Astrocyte (in vitro differentiated cells and primary cell): ENCODE data around the gene MST1.

ENCODE experiments used
- EZH2 ChIP-seq: IDR thresholded peaks from 2 replicates; pipeline ENCODE4 v1.6.1; 2012; ENCODE audit warnings: mild to moderate bottlenecking, low read length, inconsistent platforms; ENCODE audit not compliant: insufficient read depth
- TF ChIP-seq, protein P1 (sequence below): IDR thresholded peaks from 2 replicates; pipeline ENCODE4 v1.5.1; 2011; ENCODE audit warnings: low read depth, mild to moderate bottlenecking, inconsistent platforms, low read length, moderate library complexity; ENCODE audit not compliant: insufficient read depth

DNA sequence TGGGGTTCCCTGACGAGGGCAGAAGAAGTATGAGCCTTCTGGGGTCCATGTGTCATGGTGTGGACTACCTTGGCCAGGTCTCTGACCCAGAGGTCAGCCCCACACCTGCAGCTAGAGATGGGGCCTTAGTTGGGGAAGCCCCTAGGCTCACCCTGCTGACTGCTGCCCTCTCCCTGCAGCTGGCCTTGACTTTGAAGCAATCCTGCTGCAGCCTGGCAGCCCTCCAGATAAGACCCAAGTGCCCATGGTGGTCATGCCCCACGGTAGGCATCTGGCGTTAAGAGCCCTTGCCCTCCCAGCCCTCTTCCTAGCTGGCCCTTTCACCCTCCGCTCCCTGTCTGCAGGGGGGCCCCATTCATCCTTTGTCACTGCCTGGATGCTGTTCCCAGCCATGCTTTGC lies 7.7 kb downstream of the MST1 start:
- TF ChIP-seq, protein P1, sequence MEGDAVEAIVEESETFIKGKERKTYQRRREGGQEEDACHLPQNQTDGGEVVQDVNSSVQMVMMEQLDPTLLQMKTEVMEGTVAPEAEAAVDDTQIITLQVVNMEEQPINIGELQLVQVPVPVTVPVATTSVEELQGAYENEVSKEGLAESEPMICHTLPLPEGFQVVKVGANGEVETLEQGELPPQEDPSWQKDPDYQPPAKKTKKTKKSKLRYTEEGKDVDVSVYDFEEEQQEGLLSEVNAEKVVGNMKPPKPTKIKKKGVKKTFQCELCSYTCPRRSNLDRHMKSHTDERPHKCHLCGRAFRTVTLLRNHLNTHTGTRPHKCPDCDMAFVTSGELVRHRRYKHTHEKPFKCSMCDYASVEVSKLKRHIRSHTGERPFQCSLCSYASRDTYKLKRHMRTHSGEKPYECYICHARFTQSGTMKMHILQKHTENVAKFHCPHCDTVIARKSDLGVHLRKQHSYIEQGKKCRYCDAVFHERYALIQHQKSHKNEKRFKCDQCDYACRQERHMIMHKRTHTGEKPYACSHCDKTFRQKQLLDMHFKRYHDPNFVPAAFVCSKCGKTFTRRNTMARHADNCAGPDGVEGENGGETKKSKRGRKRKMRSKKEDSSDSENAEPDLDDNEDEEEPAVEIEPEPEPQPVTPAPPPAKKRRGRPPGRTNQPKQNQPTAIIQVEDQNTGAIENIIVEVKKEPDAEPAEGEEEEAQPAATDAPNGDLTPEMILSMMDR, result no peak
- TF ChIP-seq EZH2, result no peak
